ENCODE measurements around the gene FCHSD2. TPM values are rescaled to one million over a fixed set of nuclear protein-coding genes. Genes with fewer than 3 reads are reported as not detected.
"Not testable (repeated sequence)": the region's sequence is repeated elsewhere in the genome, so short reads cannot be mapped to it uniquely, and the experiment has no call there.

The FCHSD2 gene
- polyA plus RNA-seq, 1 donor, result 22.8 TPM

GRCh38 chr11:72821920-72822799, 320.0 kb downstream of the FCHSD2 start:
- no peak for DNase-seq (ENCODE audit: low read depth)

- no peak for DNase-seq (ENCODE audit: low read depth)
These were observed 320.7 kb downstream of the FCHSD2 start for GRCh38 chr11:72821221-72821919.

DNA sequence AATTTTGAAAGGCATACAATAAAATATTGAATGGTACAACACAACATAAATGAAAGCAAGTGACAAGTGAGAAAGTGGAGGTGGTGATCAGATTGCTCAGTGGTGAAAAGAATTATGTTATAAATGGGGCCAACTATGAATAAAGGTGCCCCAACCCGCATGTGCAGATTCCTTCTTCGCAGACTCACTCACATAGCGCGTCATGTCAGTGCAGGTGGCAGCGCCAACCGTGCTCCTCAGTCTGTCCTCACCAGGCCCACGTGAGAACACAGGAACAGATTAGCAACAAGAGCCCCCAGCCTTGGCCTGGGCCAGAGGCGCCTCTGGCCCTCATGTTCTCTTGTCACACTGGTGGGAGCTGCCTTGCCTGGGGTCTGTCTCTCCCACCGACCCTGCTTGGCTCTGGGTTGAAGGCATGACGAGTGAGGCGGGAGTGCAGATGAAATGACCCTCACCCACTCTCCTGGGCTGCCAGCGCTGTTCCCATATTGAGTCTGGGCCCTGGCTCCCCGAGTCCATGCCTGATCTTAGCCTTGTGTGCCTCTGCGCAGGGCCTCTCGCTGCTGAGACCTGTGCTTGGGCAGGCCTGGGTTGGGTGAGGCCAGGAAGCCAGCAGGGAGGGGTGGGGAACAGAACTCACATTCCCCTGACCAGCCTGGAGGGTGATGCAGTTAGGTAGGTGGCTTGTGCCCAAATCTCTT, 321.5 kb downstream of the FCHSD2 start:
- no peak for DNase-seq (ENCODE audit: low read depth)

DNA sequence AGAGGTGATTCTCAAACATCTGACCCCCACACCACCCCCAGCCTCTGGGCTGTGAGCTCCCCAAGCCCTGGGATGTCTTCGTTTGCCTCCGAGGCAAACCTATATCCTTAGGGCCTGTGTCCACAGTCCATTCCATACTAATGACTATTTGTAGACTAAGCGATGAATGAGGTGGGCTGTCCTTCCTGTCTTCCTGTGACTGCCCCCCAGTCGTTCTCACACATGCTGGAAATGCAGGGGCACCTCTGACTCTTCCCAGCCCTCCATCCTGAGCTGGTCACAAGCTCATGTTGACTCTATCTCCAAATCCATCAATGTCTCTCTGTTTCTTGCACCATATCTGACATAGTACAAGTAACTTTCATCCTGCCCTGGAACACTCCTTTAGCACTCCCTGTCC, 323.1 kb downstream of the FCHSD2 start:
- no peak for DNase-seq (ENCODE audit: low read depth)

- no peak for DNase-seq (ENCODE audit: low read depth)
These were observed 324.2 kb downstream of the FCHSD2 start for GRCh38 chr11:72817966-72818365.

GRCh38 chr11:72816404-72816990, 325.6 kb downstream of the FCHSD2 start:
- no peak for DNase-seq (ENCODE audit: low read depth)

DNA sequence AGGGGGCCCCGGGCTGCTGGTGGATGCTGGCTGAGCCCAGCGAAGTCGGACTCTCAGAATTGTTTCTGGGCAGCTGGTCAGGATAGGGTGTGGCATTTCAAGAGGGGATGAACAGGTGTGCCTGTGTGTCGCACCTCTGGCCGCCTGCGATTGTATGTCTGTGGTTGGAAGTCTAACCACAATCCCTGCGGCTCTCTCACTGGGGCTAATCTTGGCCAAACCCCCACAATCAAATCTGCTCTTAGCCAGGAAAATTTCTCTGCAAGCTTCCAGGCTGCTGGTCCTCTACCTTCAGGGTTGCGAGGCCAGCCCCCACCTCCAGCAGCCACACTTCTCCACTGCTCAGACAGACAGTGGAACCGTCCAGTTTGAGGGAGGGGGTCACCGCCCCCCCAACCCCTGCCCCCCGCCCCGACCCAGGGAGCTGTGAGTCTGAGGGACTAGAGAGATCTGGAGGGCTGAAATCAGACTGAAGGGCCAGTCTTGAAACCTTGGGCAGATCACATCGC, 327.0 kb downstream of the FCHSD2 start:
- no peak for DNase-seq (ENCODE audit: low read depth)

GRCh38 chr11:72814286-72815109, 327.6 kb downstream of the FCHSD2 start, which contains the start of gene ATG16L2:
ATG16L2 (plus strand) TSS chr11:72814411; CDS start chr11:72814446, 35 bp downstream.
- no peak for DNase-seq (ENCODE audit: low read depth)

GRCh38 chr11:72813740-72814285, 328.3 kb downstream of the FCHSD2 start:
- DNase-seq (ENCODE audit: low read depth), result no peak

DNA sequence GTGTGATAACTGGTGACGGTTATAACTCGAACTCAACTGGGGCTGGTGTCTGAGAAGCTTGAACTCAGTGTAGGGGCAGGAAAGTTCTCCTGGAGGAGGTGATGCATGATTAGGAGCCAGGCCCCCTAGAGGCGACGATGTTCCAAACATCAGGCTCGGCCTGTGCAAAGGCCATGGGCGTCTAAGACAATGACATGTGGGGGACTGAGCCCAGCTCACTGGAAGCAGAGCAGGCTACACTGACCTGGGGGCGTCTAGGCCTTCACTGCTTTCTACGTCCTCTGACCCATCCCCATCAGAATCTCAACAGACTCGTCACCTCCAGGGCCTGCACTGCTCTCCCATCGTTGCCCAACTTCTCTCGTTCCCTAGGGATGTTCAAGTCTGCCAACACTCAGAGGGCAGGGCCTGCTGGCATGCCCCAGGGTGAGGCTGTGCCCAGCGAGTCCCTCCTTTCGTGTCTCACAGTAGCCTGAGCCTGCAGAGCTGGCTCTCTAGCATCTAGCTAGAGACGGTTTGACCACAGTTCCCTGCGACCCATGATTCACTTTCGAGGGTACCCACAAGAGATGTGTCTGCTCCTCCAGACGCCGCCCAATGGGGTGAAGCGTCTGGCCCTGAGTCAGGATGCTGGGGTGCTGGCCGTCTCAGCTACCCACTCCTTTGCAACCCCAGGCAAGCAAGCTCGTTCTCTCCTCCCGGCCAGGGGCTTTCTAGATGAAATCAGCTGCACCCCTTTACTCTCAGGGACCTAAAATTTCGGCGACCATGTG, 329.0 kb downstream of the FCHSD2 start:
- no peak for DNase-seq (ENCODE audit: low read depth)

- no peak for DNase-seq (ENCODE audit: low read depth)
These were observed 329.5 kb downstream of the FCHSD2 start for GRCh38 chr11:72812604-72812966.

GRCh38 chr11:72811686-72812085, 330.4 kb downstream of the FCHSD2 start:
- DNase-seq (ENCODE audit: low read depth), result not testable (repeated sequence)

DNA sequence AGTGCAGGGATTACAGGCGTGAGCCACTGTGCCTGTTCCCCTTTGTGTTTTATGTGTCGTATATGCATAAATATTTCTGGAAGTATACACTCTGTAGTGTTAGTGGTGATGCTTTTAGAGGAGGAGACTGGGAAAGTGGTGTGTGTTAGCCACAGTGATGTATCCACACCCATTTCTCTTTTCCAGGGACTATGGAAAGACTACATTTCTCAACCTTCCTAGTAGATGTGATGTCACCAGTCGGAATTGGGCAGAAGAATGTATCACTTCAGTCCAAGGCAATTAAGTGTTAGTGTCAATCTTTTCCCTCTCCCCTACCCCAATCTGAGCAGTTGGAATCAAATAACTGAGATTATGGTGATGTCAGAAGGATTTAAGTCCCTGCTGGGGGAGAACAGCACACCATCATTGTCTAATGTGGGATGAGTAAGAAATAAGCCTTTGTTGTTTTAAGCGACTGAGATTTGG, 333.8 kb downstream of the FCHSD2 start:
- DNase-seq (ENCODE audit: low read depth), result no peak

GRCh38 chr11:72807792-72808191, 334.3 kb downstream of the FCHSD2 start:
- no peak for DNase-seq (ENCODE audit: low read depth)

- DNase-seq (ENCODE audit: low read depth), result no peak
These were observed 335.0 kb downstream of the FCHSD2 start for GRCh38 chr11:72807021-72807693.

- not testable (repeated sequence) for DNase-seq (ENCODE audit: low read depth)
These were observed 335.7 kb downstream of the FCHSD2 start for GRCh38 chr11:72806378-72806777.

GRCh38 chr11:72805216-72805615, 336.9 kb downstream of the FCHSD2 start:
- no peak for DNase-seq (ENCODE audit: low read depth)

DNA sequence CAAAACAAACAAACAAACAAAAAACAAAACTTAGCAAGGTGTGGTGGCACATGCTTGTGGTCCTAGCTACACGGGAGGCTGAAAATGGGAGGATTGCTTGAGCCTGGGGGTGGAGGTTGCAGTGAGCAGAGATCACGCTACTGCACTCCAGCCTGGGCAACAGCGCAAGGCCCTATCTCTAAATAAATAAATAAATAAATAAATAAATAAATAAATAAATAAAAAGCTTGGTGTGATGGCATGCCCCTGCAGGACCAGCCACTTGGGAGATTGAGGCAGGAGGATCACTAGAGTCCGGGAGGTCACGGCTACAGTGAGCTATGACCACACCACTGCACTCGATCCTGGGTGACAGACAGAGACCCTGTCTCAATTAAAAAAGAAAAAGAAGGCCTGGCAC, 339.3 kb downstream of the FCHSD2 start:
- no peak for DNase-seq (ENCODE audit: low read depth)

GRCh38 chr11:72799441-72799840, 342.7 kb downstream of the FCHSD2 start:
- DNase-seq (ENCODE audit: low read depth), result no peak
